HEK293 (cell line): ENCODE measurements around the gene QPCT.
A peak's percentile ranks its signal among the peaks of the same experiment; 100 is the strongest.

ENCODE experiments used
- CTCF ChIA-PET: fragments of 350-600 bp; formaldehyde crosslinking; extraction: SDS; loops from one replicate; lab custom pipeline; 2021; ENCODE audit warnings: antibody characterized with exemption; lab: Yijun Ruan, JAX
- POLR2A ChIA-PET: fragments of 300-600 bp; formaldehyde crosslinking; extraction: SDS; loops from one replicate; lab custom pipeline; 2020; ENCODE audit warnings: antibody characterized with exemption, inconsistent platforms; lab: Yijun Ruan, JAX
- H3K27ac ChIP-seq: fragments of 200-500 bp; sonication (Bioruptor generic); 2 replicates; pipeline ENCODE4 v1.5.1; 2014; ENCODE audit warnings: low read depth, low read length, control low read depth, inconsistent platforms; ENCODE audit errors: extremely low read depth
- H3K36me3 ChIP-seq, 2 experiments: fragments of 200-500 bp in 1 of 2; sonication (Bioruptor generic) in 1 of 2; 1 replicate in 1 of 2; 2 replicates in 1 of 2; pipeline ENCODE4 v1.5.1; 2014 to 2017; ENCODE audit warnings: inconsistent platforms in 2 of 2, low read length in 2 of 2; ENCODE audit not compliant: control insufficient read depth in 2 of 2, insufficient read depth in 1 of 2
- H3K4me1 ChIP-seq: fragments of 200-500 bp; sonication (Bioruptor generic); 2 replicates; pipeline ENCODE4 v1.5.1; 2014; ENCODE audit warnings: mild to moderate bottlenecking, low read length, inconsistent platforms; ENCODE audit not compliant: control insufficient read depth, insufficient read depth
- H3K4me3 ChIP-seq: 2 replicates; pipeline ENCODE4 v1.5.1; 2011; ENCODE audit warnings: low read depth, mild to moderate bottlenecking, control low read depth, low read length, moderate library complexity
- H3K9me3 ChIP-seq: fragments of 200-500 bp; sonication (Bioruptor generic); 2 replicates; pipeline ENCODE4 v1.5.1; 2014; ENCODE audit warnings: low read depth, low read length, inconsistent platforms; ENCODE audit not compliant: control insufficient read depth, insufficient read depth
- KLF16 ChIP-seq: fragments of 450-650 bp; formaldehyde crosslinking; IDR thresholded peaks from 2 replicates; pipeline ENCODE4 v1.5.1; 2017; ENCODE audit warnings: missing biosample characterization, missing genetic modification characterization
- KLF17 ChIP-seq: fragments of 450-650 bp; formaldehyde crosslinking; IDR thresholded peaks from 2 replicates; pipeline ENCODE4 v1.5.1; 2016; ENCODE audit warnings: missing biosample characterization, missing genetic modification characterization
- PBX3 ChIP-seq: sonication (generic); formaldehyde crosslinking; IDR thresholded peaks from 2 replicates; pipeline ENCODE4 v1.8.1; 2022; ENCODE audit warnings: mild to moderate bottlenecking, moderate library complexity, missing genetic modification reagents
- PRDM2 ChIP-seq: fragments of 450-650 bp; formaldehyde crosslinking; IDR thresholded peaks from 2 replicates; pipeline ENCODE4 v1.5.1; 2016; ENCODE audit warnings: missing biosample characterization, missing genetic modification characterization, borderline replicate concordance
- ZBTB48 ChIP-seq: fragments of 450-650 bp; formaldehyde crosslinking; IDR thresholded peaks from 2 replicates; pipeline ENCODE4 v1.5.1; 2016; ENCODE audit warnings: missing biosample characterization, missing genetic modification characterization
- ZIC2 ChIP-seq: fragments of 450-650 bp; formaldehyde crosslinking; IDR thresholded peaks from 2 replicates; pipeline ENCODE4 v1.5.1; 2016; ENCODE audit warnings: missing biosample characterization, missing genetic modification characterization
- ZNF121 ChIP-seq: fragments of 450-650 bp; formaldehyde crosslinking; IDR thresholded peaks from 2 replicates; pipeline ENCODE4 v1.5.1; 2016; ENCODE audit warnings: missing biosample characterization, missing genetic modification characterization
- ZNF16 ChIP-seq: fragments of 450-650 bp; formaldehyde crosslinking; IDR thresholded peaks from 2 replicates; pipeline ENCODE4 v1.5.1; 2016; ENCODE audit warnings: low read depth, missing biosample characterization, missing genetic modification characterization
- ZNF175 ChIP-seq: fragments of 450-650 bp; formaldehyde crosslinking; IDR thresholded peaks from 2 replicates; pipeline ENCODE4 v1.5.1; 2016; ENCODE audit warnings: missing biosample characterization, missing genetic modification characterization
- ZNF292 ChIP-seq: fragments of 450-650 bp; formaldehyde crosslinking; IDR thresholded peaks from 2 replicates; pipeline ENCODE4 v1.5.1; 2016; ENCODE audit warnings: low read depth, missing biosample characterization, missing genetic modification characterization, borderline replicate concordance
- ZNF449 ChIP-seq: fragments of 450-650 bp; formaldehyde crosslinking; IDR thresholded peaks from 2 replicates; pipeline ENCODE4 v1.5.1; 2017; ENCODE audit warnings: missing biosample characterization, mild to moderate bottlenecking, missing genetic modification characterization, moderate library complexity
- ZNF530 ChIP-seq: fragments of 450-650 bp; formaldehyde crosslinking; IDR thresholded peaks from 2 replicates; pipeline ENCODE4 v1.5.1; 2016; ENCODE audit warnings: low read depth, missing biosample characterization, missing genetic modification characterization
- ZNF571 ChIP-seq: fragments of 450-650 bp; formaldehyde crosslinking; IDR thresholded peaks from 2 replicates; pipeline ENCODE4 v1.5.0; 2017; ENCODE audit warnings: missing biosample characterization, missing genetic modification characterization
- ZNF623 ChIP-seq: fragments of 450-650 bp; formaldehyde crosslinking; IDR thresholded peaks from 2 replicates; pipeline ENCODE4 v1.5.1; 2016; ENCODE audit warnings: missing biosample characterization, missing genetic modification characterization
- ZNF664 ChIP-seq: fragments of 450-650 bp; formaldehyde crosslinking; IDR thresholded peaks from 2 replicates; pipeline ENCODE4 v1.5.1; 2016; ENCODE audit warnings: missing biosample characterization, missing genetic modification characterization
- ZNF707 ChIP-seq: fragments of 450-650 bp; formaldehyde crosslinking; IDR thresholded peaks from 2 replicates; pipeline ENCODE4 v1.5.1; 2016; ENCODE audit warnings: missing biosample characterization, missing genetic modification characterization
- TF ChIP-seq, protein P1 (sequence below): fragments of 450-650 bp; formaldehyde crosslinking; IDR thresholded peaks from 2 replicates; pipeline ENCODE4; 2016; ENCODE audit warnings: missing biosample characterization, missing genetic modification characterization
- TF ChIP-seq, protein P2 (sequence below): fragments of 450-650 bp; formaldehyde crosslinking; IDR thresholded peaks from 2 replicates; pipeline ENCODE4 v1.5.1; 2016; ENCODE audit warnings: missing biosample characterization, missing genetic modification characterization, borderline replicate concordance

The QPCT gene

GRCh38 chr2:37390777-37391176 lies 46.3 kb downstream of the QPCT start (continued):
- no peak for TF ChIP-seq ZNF449 (tag by site-specific recombination)
- TF ChIP-seq, protein P1, sequence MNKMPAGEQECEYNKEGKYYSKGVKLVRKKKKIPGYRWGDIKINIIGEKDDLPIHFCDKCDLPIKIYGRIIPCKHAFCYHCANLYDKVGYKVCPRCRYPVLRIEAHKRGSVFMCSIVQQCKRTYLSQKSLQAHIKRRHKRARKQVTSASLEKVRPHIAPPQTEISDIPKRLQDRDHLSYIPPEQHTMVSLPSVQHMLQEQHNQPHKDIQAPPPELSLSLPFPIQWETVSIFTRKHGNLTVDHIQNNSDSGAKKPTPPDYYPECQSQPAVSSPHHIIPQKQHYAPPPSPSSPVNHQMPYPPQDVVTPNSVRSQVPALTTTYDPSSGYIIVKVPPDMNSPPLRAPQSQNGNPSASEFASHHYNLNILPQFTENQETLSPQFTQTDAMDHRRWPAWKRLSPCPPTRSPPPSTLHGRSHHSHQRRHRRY (tag by site-specific recombination) = no peak

- H3K27ac ChIP-seq = no peak overlapping the region
- POLR2A ChIA-PET = no interaction called here
- no peaks in the 10 kb centered on the region for H3K36me3 ChIP-seq
- TF ChIP-seq PBX3 (CRISPR knock-in tag) (no peak), KLF16 (tag by site-specific recombination) (no peak), ZNF292 (tag by site-specific recombination) (no peak), PRDM2 (no peak), ZNF16 (tag by site-specific recombination) (no peak), ZNF530 (no peak), ZNF571 (no peak), KLF17 (tag by site-specific recombination) (no peak), ZNF664 (tag by site-specific recombination) (no peak), ZNF707 (no peak)
- TF ChIP-seq, all 188 proteins: peak for 0
- H3K9me3 ChIP-seq = no peaks in the 10 kb centered on the region
- CTCF ChIA-PET = interaction anchor here (1.9 kb wide), 1 partner anchor 485 kb away, joined by 9 read pairs; no protein-coding TSS in a partner anchor
- no peak overlapping the region for H3K4me3 ChIP-seq
- 0 out of 2 replicates have a peak, but pooled peaks cover 7% of the 10 kb centered on the region for H3K4me1 ChIP-seq
Measured at GRCh38 chr2:37391711-37392110, 47.3 kb downstream of the QPCT start.

- CTCF ChIA-PET = interaction anchor here (14.6 kb wide), 1 partner anchor 485 kb away, joined by 209 read pairs; no protein-coding TSS in a partner anchor
- H3K4me1 ChIP-seq = 0 out of 2 replicates have a peak, but pooled peaks cover 7% of the 10 kb centered on the region
Measured at GRCh38 chr2:37392428-37392827, 48.0 kb downstream of the QPCT start.

More at GRCh38 chr2:37392428-37392827, 48.0 kb downstream of the QPCT start:
- no peak overlapping the region for H3K27ac ChIP-seq
- H3K4me3 ChIP-seq = no peak overlapping the region
- no peak for TF ChIP-seq ZBTB48 (tag by site-specific recombination)
- TF ChIP-seq ZNF175 (tag by site-specific recombination) = no peak
- TF ChIP-seq ZNF121 (tag by site-specific recombination) = no peak
- peak; percentile 88 for TF ChIP-seq ZNF623 (tag by site-specific recombination)
- TF ChIP-seq, protein P2, sequence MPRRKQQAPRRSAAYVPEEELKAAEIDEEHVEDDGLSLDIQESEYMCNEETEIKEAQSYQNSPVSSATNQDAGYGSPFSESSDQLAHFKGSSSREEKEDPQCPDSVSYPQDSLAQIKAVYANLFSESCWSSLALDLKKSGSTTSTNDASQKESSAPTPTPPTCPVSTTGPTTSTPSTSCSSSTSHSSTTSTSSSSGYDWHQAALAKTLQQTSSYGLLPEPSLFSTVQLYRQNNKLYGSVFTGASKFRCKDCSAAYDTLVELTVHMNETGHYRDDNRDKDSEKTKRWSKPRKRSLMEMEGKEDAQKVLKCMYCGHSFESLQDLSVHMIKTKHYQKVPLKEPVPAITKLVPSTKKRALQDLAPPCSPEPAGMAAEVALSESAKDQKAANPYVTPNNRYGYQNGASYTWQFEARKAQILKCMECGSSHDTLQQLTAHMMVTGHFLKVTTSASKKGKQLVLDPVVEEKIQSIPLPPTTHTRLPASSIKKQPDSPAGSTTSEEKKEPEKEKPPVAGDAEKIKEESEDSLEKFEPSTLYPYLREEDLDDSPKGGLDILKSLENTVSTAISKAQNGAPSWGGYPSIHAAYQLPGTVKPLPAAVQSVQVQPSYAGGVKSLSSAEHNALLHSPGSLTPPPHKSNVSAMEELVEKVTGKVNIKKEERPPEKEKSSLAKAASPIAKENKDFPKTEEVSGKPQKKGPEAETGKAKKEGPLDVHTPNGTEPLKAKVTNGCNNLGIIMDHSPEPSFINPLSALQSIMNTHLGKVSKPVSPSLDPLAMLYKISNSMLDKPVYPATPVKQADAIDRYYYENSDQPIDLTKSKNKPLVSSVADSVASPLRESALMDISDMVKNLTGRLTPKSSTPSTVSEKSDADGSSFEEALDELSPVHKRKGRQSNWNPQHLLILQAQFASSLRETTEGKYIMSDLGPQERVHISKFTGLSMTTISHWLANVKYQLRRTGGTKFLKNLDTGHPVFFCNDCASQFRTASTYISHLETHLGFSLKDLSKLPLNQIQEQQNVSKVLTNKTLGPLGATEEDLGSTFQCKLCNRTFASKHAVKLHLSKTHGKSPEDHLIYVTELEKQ (tag by site-specific recombination) = no peak
- TF ChIP-seq ZIC2 (tag by site-specific recombination) = no peak
- no peaks in the 10 kb centered on the region for H3K9me3 ChIP-seq
- no peaks in the 10 kb centered on the region for H3K36me3 ChIP-seq
- POLR2A ChIA-PET = no interaction called here
